Kidney (tissue), 14 donors: ENCODE measurements around the gene VSNL1. TPM values are rescaled to one million over a fixed set of nuclear protein-coding genes. Genes with fewer than 3 reads are reported as not detected.

Source experiments
- DNase-seq, 5 donors: peaks; one replicate each; pipeline ENCODE4 v3.0.0-alpha.2; 2013 to 2020
- FAIRE-seq: peaks from 2 replicates; lab custom pipeline; 2012; peaks lifted over from hg19 to GRCh38; lab: Jason Lieb, UNC
- H3K27ac ChIP-seq, 2 donors: one replicate each; pipeline ENCODE4 v1.7.0; 2013; ENCODE audit warnings: low read depth in 2 of 2, low read length in 2 of 2, inconsistent platforms in 1 of 2
- H3K27me3 ChIP-seq: one replicate; pipeline ENCODE4 v1.7.1; 2013; ENCODE audit warnings: low read length, inconsistent platforms; ENCODE audit not compliant: control insufficient read depth, insufficient read depth
- H3K36me3 ChIP-seq, 3 donors: one replicate each; pipeline versions ENCODE4 v1.7.0 to v1.7.1; 2013; ENCODE audit warnings: low read length in 3 of 3, control low read depth in 1 of 3, inconsistent platforms in 1 of 3; ENCODE audit not compliant: insufficient read depth in 3 of 3, control insufficient read depth in 2 of 3
- H3K4me1 ChIP-seq, 3 donors: one replicate each; pipeline versions ENCODE4 v1.7.0 to v1.7.1; 2013; ENCODE audit warnings: low read length in 3 of 3, inconsistent platforms in 1 of 3, low read depth in 1 of 3; ENCODE audit not compliant: control insufficient read depth in 2 of 3, insufficient read depth in 2 of 3
- H3K4me3 ChIP-seq, 3 donors: one replicate each; pipeline versions ENCODE4 v1.7.0 to v1.8.1; 2013; ENCODE audit warnings: low read length in 3 of 3, control low read depth in 1 of 3, inconsistent platforms in 1 of 3
- H3K9ac ChIP-seq, 3 donors: one replicate each; pipeline versions ENCODE4 v1.7.0 to v1.7.1; 2013; ENCODE audit warnings: low read length in 3 of 3, control low read depth in 1 of 3, inconsistent platforms in 1 of 3
- H3K9me3 ChIP-seq, 3 donors: one replicate each; pipeline versions ENCODE4 v1.7.0 to v1.7.1; 2013; ENCODE audit warnings: low read length in 3 of 3, control low read depth in 1 of 3, inconsistent platforms in 1 of 3; ENCODE audit not compliant: control insufficient read depth in 2 of 3, insufficient read depth in 1 of 3
- CTCF ChIP-seq: IDR thresholded peaks from 3 replicates; pipeline ENCODE4 v1.5.1; 2012; ENCODE audit warnings: mild to moderate bottlenecking, moderate library complexity, borderline replicate concordance; ENCODE audit not compliant: insufficient read depth; ENCODE audit errors: extremely low read depth
- intact Hi-C: fragments of 100-400 bp; cut with DNase I; formaldehyde crosslinking; loops from one replicate; pipeline ENCODE4 v1.11.1; 2022
- polyA plus RNA-seq: library from polyadenylated mRNA; stranded (reverse); fragments of 350-450 nt; fragmentation: Illumina TruSeq; extraction: RNeasy Lipid Tissue Mini Kit (QIAGEN cat#74804); gene quantifications from one replicate; pipeline ENCODE4 v1.2.3, GENCODE V29; 2014; ENCODE audit warnings: low read depth, low replicate concordance; ENCODE audit not compliant: insufficient read depth
- total RNA-seq: library from RNA; stranded (reverse); fragmentation: NEBNext Ultra II Directional; extraction: Animal tissue kit (Norgen Biotek cat#: 25700); gene quantifications from one replicate; pipeline ENCODE4 v1.2.1, GENCODE V29; 2021
- donor health status: control.
- donor health status: control.
- donor health status: control.
- donor health status: control.
- donor health status: control.
- donor health status: DM: yes; HTN: yes; CAD: no.
- donor health status: Normal renal cell carcinoma (clear cell type).

Gene VSNL1
- total and polyA plus RNA-seq, 2 donors from 2014 or later, result 0.44 to 1.0 TPM

- no peak overlapping the region for H3K27ac ChIP-seq
- intact Hi-C loops, result no loop called here
- no peaks in the 10 kb centered on the region for H3K36me3 ChIP-seq
- H3K4me3 ChIP-seq, result no peak overlapping the region
- H3K9ac ChIP-seq, result no peak overlapping the region
- H3K9me3 ChIP-seq, result no peaks in the 10 kb centered on the region
- H3K27me3 ChIP-seq, result peaks cover 18% of the 10 kb centered on the region
- H3K4me1 ChIP-seq, result no peaks in the 10 kb centered on the region
- no peak for FAIRE-seq
- DNase-seq, result no peak
- TF ChIP-seq CTCF, result no peak
Observed at GRCh38 chr2:17545680-17546613, 5.5 kb downstream of the VSNL1 start.

GRCh38 chr2:17547237-17547636 lies 6.7 kb downstream of the VSNL1 start:
- DNase-seq, result no peak
- Histone ChIP-seq H3K4me3 (no peak overlapping the region), H3K4me1 (no peaks in the 10 kb centered on the region), H3K9ac (no peak overlapping the region), H3K36me3 (no peaks in the 10 kb centered on the region), H3K27ac (no peak overlapping the region), H3K9me3 (no peaks in the 10 kb centered on the region), H3K27me3 (peaks cover 17% of the 10 kb centered on the region)
- intact Hi-C loops, result no loop called here
- TF ChIP-seq CTCF, result no peak
- FAIRE-seq, result no peak

GRCh38 chr2:17547737-17548136 lies 7.2 kb downstream of the VSNL1 start:
- no peak overlapping the region for H3K4me3 ChIP-seq
- no peaks in the 10 kb centered on the region for H3K9me3 ChIP-seq
- no peaks in the 10 kb centered on the region for H3K36me3 ChIP-seq
- H3K27ac ChIP-seq, result no peak overlapping the region
- intact Hi-C loops, result no loop called here
- TF ChIP-seq CTCF, result no peak
- H3K4me1 ChIP-seq, result no peaks in the 10 kb centered on the region
- no peak overlapping the region for H3K9ac ChIP-seq
- DNase-seq (no peak), FAIRE-seq (no peak)
- H3K27me3 ChIP-seq, result peaks cover 13% of the 10 kb centered on the region
